HCT116 (cell line): ENCODE results near the gene ENTPD8. TPM values are rescaled to one million over a fixed set of nuclear protein-coding genes. Genes with fewer than 3 reads are reported as not detected.

Source experiments
- ATAC-seq: fragments of 200-7000 bp; cut with Tn5 transposase; 2 replicates; pipeline ENCODE4 v1.9.1; 2020; ENCODE audit warnings: mild to moderate bottlenecking, moderate library complexity
- BruUV-seq: library from RNA; stranded (reverse); fragments of 400-500 nt; replicated peaks from 2 replicates; lab custom pipeline; 2021; lab: Mats Ljungman, UMichigan
- CTCF ChIA-PET: fragments of 300-600 bp; sonication (Branson Sonifier 250); formaldehyde crosslinking; loops from one replicate; lab custom pipeline; 2021; ENCODE audit warnings: antibody characterized with exemption; lab: Charles Lee
- POLR2A ChIA-PET: fragments of 300-600, 350-600 bp; sonication (Branson Sonifier 250); formaldehyde crosslinking; loops from one replicate; lab custom pipeline; 2021; ENCODE audit warnings: antibody characterized with exemption; lab: Charles Lee
- RAD21 ChIA-PET, 2 experiments: fragments of 300-600 bp; sonication (Branson Sonifier 250); formaldehyde crosslinking; loops; one replicate each; lab custom pipeline; 2023; ENCODE audit warnings: low total read pairs in 2 of 2; ENCODE audit not compliant: uncharacterized antibody in 2 of 2, unreplicated experiment in 2 of 2, low non-redundant PET in 1 of 2; lab: Charles Lee
- DNase-seq: peaks from one replicate; pipeline ENCODE4 v3.0.0-alpha.2; 2010; ENCODE audit warnings: low read depth, low spot score
- H2AFZ ChIP-seq: fragments of 200-600 bp; shearing (Covaris generic), sonication (generic); 2 replicates; pipeline ENCODE4 v1.6.1; 2017; ENCODE audit warnings: low read depth, mixed run types, mixed read lengths, antibody characterized with exemption, low read length; ENCODE audit not compliant: poor library complexity, severe bottlenecking
- H3K27ac ChIP-seq: 2 replicates; pipeline ENCODE4 v1.5.1; 2012; ENCODE audit warnings: low read depth, low read length
- H3K27me3 ChIP-seq: fragments of 200-600 bp; sonication (generic); 2 replicates; pipeline ENCODE4 v1.6.1; 2016; ENCODE audit warnings: mixed run types, low read length, mixed read lengths; ENCODE audit not compliant: insufficient read depth
- H3K36me3 ChIP-seq, 2 experiments: fragments of 200-500 bp in 1 of 2; fragments of 200-600 bp in 1 of 2; sonication (Bioruptor generic) in 1 of 2; sonication (generic) in 1 of 2; 2 replicates each; pipeline versions ENCODE4 v1.5.1 to v1.6.1; 2014 to 2016; ENCODE audit warnings: low read length in 2 of 2, inconsistent platforms in 1 of 2, mixed read lengths in 1 of 2, mixed run types in 1 of 2; ENCODE audit not compliant: insufficient read depth in 2 of 2, control insufficient read depth in 1 of 2
- H3K4me1 ChIP-seq, 2 experiments: fragments of 200-600 bp in 1 of 2; sonication (generic) in 1 of 2; 2 replicates each; pipeline versions ENCODE4 v1.5.1 to v1.6.1; 2012 to 2017; ENCODE audit warnings: low read length in 2 of 2, inconsistent platforms in 1 of 2, mild to moderate bottlenecking in 1 of 2, mixed read lengths in 1 of 2, mixed run types in 1 of 2, moderate library complexity in 1 of 2; ENCODE audit not compliant: insufficient read depth in 2 of 2, control insufficient read depth in 1 of 2
- H3K4me2 ChIP-seq: fragments of 200-600 bp; sonication (generic); 2 replicates; pipeline ENCODE4 v1.6.1; 2017; ENCODE audit warnings: mixed run types, low read length, mixed read lengths
- H3K4me3 ChIP-seq, 2 experiments: fragments of 200-600 bp in 1 of 2; sonication (generic) in 1 of 2; replicated peaks in 1 of 2; 2 replicates each; pipeline ENCODE4 v1.5.1; 2011 to 2016; ENCODE audit warnings: low read length in 2 of 2, control low read depth in 1 of 2, low read depth in 1 of 2, mild to moderate bottlenecking in 1 of 2, mixed read lengths in 1 of 2, mixed run types in 1 of 2
- H3K79me2 ChIP-seq: fragments of 200-600 bp; sonication (generic); 2 replicates; pipeline ENCODE4 v1.6.1; 2017; ENCODE audit warnings: mild to moderate bottlenecking, mixed run types, low read length, moderate library complexity, mixed read lengths; ENCODE audit not compliant: insufficient read depth
- H3K9ac ChIP-seq: fragments of 200-600 bp; sonication (generic); 2 replicates; pipeline ENCODE4 v1.6.1; 2016; ENCODE audit warnings: low read length, mixed read lengths
- H3K9me2 ChIP-seq: fragments of 200-600 bp; sonication (generic), shearing (Covaris generic); 2 replicates; pipeline ENCODE4 v1.6.1; 2017; ENCODE audit warnings: mixed run types, mild to moderate bottlenecking, moderate library complexity; ENCODE audit not compliant: insufficient read depth
- H3K9me3 ChIP-seq, 2 experiments: fragments of 200-500 bp in 1 of 2; fragments of 200-600 bp in 1 of 2; sonication (Bioruptor generic) in 1 of 2; sonication (generic) in 1 of 2; 2 replicates each; pipeline ENCODE4 v1.6.1; 2014 to 2017; ENCODE audit warnings: low read length in 2 of 2, mixed read lengths in 2 of 2, inconsistent platforms in 1 of 2, low read depth in 1 of 2, mild to moderate bottlenecking in 1 of 2, mixed run types in 1 of 2, moderate library complexity in 1 of 2; ENCODE audit not compliant: control insufficient read depth in 1 of 2, insufficient read depth in 1 of 2
- H4K20me1 ChIP-seq: fragments of 200-600 bp; sonication (generic), shearing (Covaris generic); 2 replicates; pipeline ENCODE4 v1.6.1; 2017; ENCODE audit warnings: mixed run types, mild to moderate bottlenecking, moderate library complexity; ENCODE audit not compliant: insufficient read depth
- ATF3 ChIP-seq: IDR thresholded peaks from 2 replicates; pipeline ENCODE4 v1.6.1; 2012
- CBX3 ChIP-seq: IDR thresholded peaks from 2 replicates; pipeline ENCODE4 v1.6.1; 2012; ENCODE audit warnings: low read depth
- EZH2 ChIP-seq: fragments of 200-600 bp; sonication (generic); IDR thresholded peaks from 2 replicates; pipeline ENCODE4 v1.6.1; 2017; ENCODE audit warnings: antibody characterized with exemption, mixed run types
- RAD21 ChIP-seq: IDR thresholded peaks from 2 replicates; pipeline ENCODE4 v1.6.1; 2012; ENCODE audit warnings: low read depth, mild to moderate bottlenecking
- SIN3A ChIP-seq: IDR thresholded peaks from 2 replicates; pipeline ENCODE4 v1.6.1; 2012; ENCODE audit warnings: low read depth
- SP1 ChIP-seq: IDR thresholded peaks from 2 replicates; pipeline ENCODE4 v1.6.1; 2012; ENCODE audit warnings: low read depth
- TCF7L2 ChIP-seq: IDR thresholded peaks from 2 replicates; pipeline ENCODE4 v1.7.0; 2011; ENCODE audit warnings: borderline replicate concordance, inconsistent platforms; ENCODE audit not compliant: insufficient read depth, insufficient read length; ENCODE audit errors: extremely low read depth
- YY1 ChIP-seq: IDR thresholded peaks from 2 replicates; pipeline ENCODE4 v1.6.1; 2011; ENCODE audit warnings: low read length, low read depth, moderate library complexity, mild to moderate bottlenecking; ENCODE audit not compliant: insufficient replicate concordance; ENCODE audit errors: extremely low read depth
- ZFX ChIP-seq: fragments of 450-650 bp; IDR thresholded peaks from 2 replicates; pipeline ENCODE4 v1.6.1; 2017
- intact Hi-C: fragments of 100-400 bp; cut with micrococcal nuclease; formaldehyde crosslinking; loops from 2 replicates; pipeline ENCODE4 v1.10.0; 2022
- total RNA-seq: library from RNA; stranded (reverse); gene quantifications from one replicate; pipeline ENCODE4 v1.2.1, GENCODE V29; 2021; ENCODE audit not compliant: unreplicated experiment
- TF ChIP-seq, protein P1 (sequence below): IDR thresholded peaks from 2 replicates; pipeline ENCODE4 v1.6.1; 2012

Gene ENTPD8
- total RNA-seq, 1 experiment from 2014 or later: 1.7 TPM

GRCh38 chr9:137434498-137435380 is 6.4 kb downstream of the ENTPD8 start:
- Histone ChIP-seq H3K4me1 (peaks cover 38 to 46% of the 10 kb centered on the region in 2 experiments), H3K27ac (peak overlapping the region; percentile 79; the same call in 1 of the 2 replicates), H3K9ac (no peak overlapping the region), H3K9me2 (no peaks in the 10 kb centered on the region), H3K36me3 (no peaks in the 10 kb centered on the region), H3K4me2 (no peak overlapping the region), H3K27me3 (no peaks in the 10 kb centered on the region), H4K20me1 (no peaks in the 10 kb centered on the region), H3K79me2 (no peaks in the 10 kb centered on the region), H3K9me3 (no peaks in the 10 kb centered on the region), H3K4me3 (no peak overlapping the region), H2AFZ (no peak overlapping the region)
- TF ChIP-seq TCF7L2: no peak
- TF ChIP-seq YY1: no peak
- ATAC-seq (no peak), DNase-seq (no peak)
- ChIA-PET CTCF (no interaction called here), POLR2A (no interaction called here), RAD21 (no interaction called here)
- no TSS peak for BruUV-seq
- intact Hi-C loops: no loop called here

DNA sequence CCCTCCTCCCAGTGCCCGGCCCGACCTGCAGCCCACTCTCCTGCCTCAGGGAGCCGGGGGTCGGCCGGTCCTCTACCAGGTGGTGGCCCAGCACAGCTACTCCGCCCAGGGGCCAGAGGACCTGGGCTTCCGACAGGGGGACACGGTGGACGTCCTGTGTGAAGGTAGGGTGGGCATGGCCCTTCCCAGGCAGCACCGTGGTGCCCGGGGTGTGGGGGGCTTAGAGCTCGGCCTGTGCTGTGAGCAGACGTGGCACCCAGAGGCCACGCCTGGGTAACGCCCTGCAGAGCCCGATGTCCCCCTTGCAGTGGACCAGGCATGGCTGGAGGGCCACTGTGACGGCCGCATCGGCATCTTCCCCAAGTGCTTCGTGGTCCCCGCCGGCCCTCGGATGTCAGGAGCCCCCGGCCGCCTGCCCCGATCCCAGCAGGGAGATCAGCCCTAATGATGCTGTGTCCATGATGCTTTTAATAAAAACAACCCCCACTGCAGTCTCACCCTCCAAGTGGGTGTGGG is 7.2 kb downstream of the ENTPD8 start:
- H3K36me3 ChIP-seq: no peaks in the 10 kb centered on the region
- ATAC-seq: no peak
- no peak overlapping the region for H3K4me3 ChIP-seq
- BruUV-seq: no TSS peak
- POLR2A ChIA-PET: no interaction called here
- no peaks in the 10 kb centered on the region for H3K79me2 ChIP-seq
- RAD21 ChIA-PET: no interaction called here
- H3K9me3 ChIP-seq: no peaks in the 10 kb centered on the region
- no peak overlapping the region for H3K4me2 ChIP-seq
- intact Hi-C loops: no loop called here
- H3K27me3 ChIP-seq: no peaks in the 10 kb centered on the region
- TF ChIP-seq ATF3 (no peak), SP1 (no peak), RAD21 (no peak), CBX3 (no peak), EZH2 (no peak), ZFX (no peak), SIN3A (no peak)
- TF ChIP-seq, protein P1, sequence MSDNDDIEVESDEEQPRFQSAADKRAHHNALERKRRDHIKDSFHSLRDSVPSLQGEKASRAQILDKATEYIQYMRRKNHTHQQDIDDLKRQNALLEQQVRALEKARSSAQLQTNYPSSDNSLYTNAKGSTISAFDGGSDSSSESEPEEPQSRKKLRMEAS: no peak
- TF ChIP-seq, all 23 proteins: peak for 0
- no peak overlapping the region for H3K27ac ChIP-seq
- CTCF ChIA-PET: no interaction called here
- H4K20me1 ChIP-seq: no peaks in the 10 kb centered on the region
- H3K4me1 ChIP-seq: peaks cover 38 to 48% of the 10 kb centered on the region in 2 experiments
- no peak for DNase-seq
- H3K9ac ChIP-seq: no peak overlapping the region
- H2AFZ ChIP-seq: no peak overlapping the region
- H3K9me2 ChIP-seq: no peaks in the 10 kb centered on the region
